Measurements from ENCODE around the gene CLTCL1. TPM values are rescaled to one million over a fixed set of nuclear protein-coding genes. Genes with fewer than 3 reads are reported as not detected.
A peak's percentile ranks its signal among the peaks of the same experiment; 100 is the strongest.

The CLTCL1 gene
- total RNA-seq, 1 experiment from 2014 or later, result 7.1 TPM

- no peak for ATAC-seq
Observed at GRCh38 chr22:19292458-19293230, 1.1 kb upstream of the CLTCL1 start.

GRCh38 chr22:19291218-19291579, 320 bp downstream of the CLTCL1 start:
- Histone ChIP-seq H3K4me3 (replicated peaks in 1 of 2; ENCODE audit: low read depth in 1 of 2, low read length in 2 of 2) (peak overlapping the region; percentile 62 to 75), H3K4me2 (ENCODE audit: low read length) (peak overlapping the region; percentile 89), H3K27me3 (ENCODE audit: insufficient read depth, low read length) (no peaks in the 10 kb centered on the region), H3K9ac (ENCODE audit: low read length) (peak overlapping the region; percentile 65), H4K20me1 (ENCODE audit: insufficient read depth) (no peaks in the 10 kb centered on the region), H3K9me2 (ENCODE audit: insufficient read depth) (no peaks in the 10 kb centered on the region), H3K4me1 (ENCODE audit: control insufficient read depth in 1 of 2, insufficient read depth in 2 of 2, low read length in 2 of 2) (peaks cover 9 to 18% of the 10 kb centered on the region in 2 experiments), H3K27ac (ENCODE audit: low read depth, low read length) (peak overlapping the region; percentile 63; the same call in 1 of the 2 replicates), H3K9me3 (ENCODE audit: control insufficient read depth in 1 of 2, insufficient read depth in 1 of 2, low read depth in 1 of 2, low read length in 2 of 2) (no peaks in the 10 kb centered on the region), H3K36me3 (ENCODE audit: control insufficient read depth in 1 of 2, insufficient read depth in 2 of 2, low read length in 2 of 2) (no peaks in the 10 kb centered on the region), H2AFZ (ENCODE audit: low read depth, low read length, poor library complexity, severe bottlenecking) (no peak overlapping the region), H3K79me2 (ENCODE audit: insufficient read depth, low read length) (no peaks in the 10 kb centered on the region)
- intact Hi-C loops (cut with micrococcal nuclease), result loop anchor here (10.0 kb wide), 1 partner anchor 424 kb away; the partner anchor contains the start of gene SEPTIN5
- CTCF ChIA-PET, result interaction anchor here (1.1 kb wide), 1 partner anchor 9 kb away, joined by 9 read pairs; no protein-coding TSS in a partner anchor
- BruUV-seq (replicated peaks), result no TSS peak
- DNase-seq (ENCODE audit: low read depth, low spot score) (no peak), ATAC-seq (peak; percentile 75)
- RAD21 ChIA-PET (ENCODE audit: low non-redundant PET in 1 of 2, low total read pairs in 2 of 2, uncharacterized antibody in 2 of 2, unreplicated experiment in 2 of 2), result interaction anchor here (0.6 to 0.7 kb wide), 2 partner anchors 111 to 112 kb away, joined by 3 to 5 read pairs; partner anchors contain the start of gene SLC25A1 (in 1 of the 2)
- TF ChIP-seq ZNF274 (IDR thresholded peaks at IDR 0.05; ENCODE audit: low read depth, low read length) (no peak), CBX3 (IDR thresholded peaks at IDR 0.05; ENCODE audit: low read depth) (no peak), ELF1 (IDR thresholded peaks at IDR 0.05; ENCODE audit: borderline replicate concordance, low read depth) (no peak), JUND (IDR thresholded peaks at IDR 0.05) (no peak), EGR1 (IDR thresholded peaks at IDR 0.05; ENCODE audit: low read depth) (no peak), RAD21 (IDR thresholded peaks at IDR 0.05; ENCODE audit: low read depth) (no peak), SRF (IDR thresholded peaks at IDR 0.05; ENCODE audit: low read depth) (no peak), ATF3 (IDR thresholded peaks at IDR 0.05) (no peak), YY1 (IDR thresholded peaks at IDR 0.05; ENCODE audit: extremely low read depth, insufficient replicate concordance, low read depth, low read length) (no peak)
- TF ChIP-seq, protein P1, sequence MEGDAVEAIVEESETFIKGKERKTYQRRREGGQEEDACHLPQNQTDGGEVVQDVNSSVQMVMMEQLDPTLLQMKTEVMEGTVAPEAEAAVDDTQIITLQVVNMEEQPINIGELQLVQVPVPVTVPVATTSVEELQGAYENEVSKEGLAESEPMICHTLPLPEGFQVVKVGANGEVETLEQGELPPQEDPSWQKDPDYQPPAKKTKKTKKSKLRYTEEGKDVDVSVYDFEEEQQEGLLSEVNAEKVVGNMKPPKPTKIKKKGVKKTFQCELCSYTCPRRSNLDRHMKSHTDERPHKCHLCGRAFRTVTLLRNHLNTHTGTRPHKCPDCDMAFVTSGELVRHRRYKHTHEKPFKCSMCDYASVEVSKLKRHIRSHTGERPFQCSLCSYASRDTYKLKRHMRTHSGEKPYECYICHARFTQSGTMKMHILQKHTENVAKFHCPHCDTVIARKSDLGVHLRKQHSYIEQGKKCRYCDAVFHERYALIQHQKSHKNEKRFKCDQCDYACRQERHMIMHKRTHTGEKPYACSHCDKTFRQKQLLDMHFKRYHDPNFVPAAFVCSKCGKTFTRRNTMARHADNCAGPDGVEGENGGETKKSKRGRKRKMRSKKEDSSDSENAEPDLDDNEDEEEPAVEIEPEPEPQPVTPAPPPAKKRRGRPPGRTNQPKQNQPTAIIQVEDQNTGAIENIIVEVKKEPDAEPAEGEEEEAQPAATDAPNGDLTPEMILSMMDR (IDR thresholded peaks at IDR 0.05 in 2 of 3, conservative IDR thresholded peaks at IDR 0.05 in 1 of 3; ENCODE audit: borderline replicate concordance in 1 of 3, insufficient read depth in 1 of 3, low read depth in 2 of 3, low read length in 2 of 3), result no peak
- POLR2A ChIA-PET, result interaction anchor here (0.7 to 1.2 kb wide), 5 partner anchors 9 to 113 kb away, joined by 3 to 6 read pairs (median 3); partner anchors contain the start of gene SLC25A1

More at GRCh38 chr22:19292458-19293230, 1.1 kb upstream of the CLTCL1 start:
- POLR2A ChIA-PET, result no interaction called here
- BruUV-seq (replicated peaks), result no TSS peak
- Histone ChIP-seq H3K27me3 (ENCODE audit: insufficient read depth, low read length) (no peaks in the 10 kb centered on the region), H3K79me2 (ENCODE audit: insufficient read depth, low read length) (no peaks in the 10 kb centered on the region), H3K9ac (ENCODE audit: low read length) (peak overlapping the region; percentile 59), H3K4me3 (replicated peaks in 1 of 2; ENCODE audit: low read depth in 1 of 2, low read length in 2 of 2) (peak overlapping the region; percentile 65 to 75), H3K36me3 (ENCODE audit: control insufficient read depth in 1 of 2, insufficient read depth in 2 of 2, low read length in 2 of 2) (no peaks in the 10 kb centered on the region), H3K9me3 (ENCODE audit: control insufficient read depth in 1 of 2, insufficient read depth in 1 of 2, low read depth in 1 of 2, low read length in 2 of 2) (no peaks in the 10 kb centered on the region), H3K4me2 (ENCODE audit: low read length) (peak overlapping the region; percentile 94), H3K4me1 (ENCODE audit: control insufficient read depth in 1 of 2, insufficient read depth in 2 of 2, low read length in 2 of 2) (peaks cover 9 to 25% of the 10 kb centered on the region in 2 experiments), H2AFZ (ENCODE audit: low read depth, low read length, poor library complexity, severe bottlenecking) (peak overlapping the region; percentile 82), H3K9me2 (ENCODE audit: insufficient read depth) (no peaks in the 10 kb centered on the region), H3K27ac (ENCODE audit: low read depth, low read length) (peak overlapping the region; percentile 48; the same call in 1 of the 2 replicates), H4K20me1 (ENCODE audit: insufficient read depth) (no peaks in the 10 kb centered on the region)
- intact Hi-C loops (cut with micrococcal nuclease), result loop anchor here (10.0 kb wide), 1 partner anchor 422 kb away; the partner anchor contains the start of gene SEPTIN5
- CTCF ChIA-PET, result no interaction called here
- RAD21 ChIA-PET (ENCODE audit: low non-redundant PET in 1 of 2, low total read pairs in 2 of 2, uncharacterized antibody in 2 of 2, unreplicated experiment in 2 of 2), result no interaction called here
- TF ChIP-seq, protein P2, sequence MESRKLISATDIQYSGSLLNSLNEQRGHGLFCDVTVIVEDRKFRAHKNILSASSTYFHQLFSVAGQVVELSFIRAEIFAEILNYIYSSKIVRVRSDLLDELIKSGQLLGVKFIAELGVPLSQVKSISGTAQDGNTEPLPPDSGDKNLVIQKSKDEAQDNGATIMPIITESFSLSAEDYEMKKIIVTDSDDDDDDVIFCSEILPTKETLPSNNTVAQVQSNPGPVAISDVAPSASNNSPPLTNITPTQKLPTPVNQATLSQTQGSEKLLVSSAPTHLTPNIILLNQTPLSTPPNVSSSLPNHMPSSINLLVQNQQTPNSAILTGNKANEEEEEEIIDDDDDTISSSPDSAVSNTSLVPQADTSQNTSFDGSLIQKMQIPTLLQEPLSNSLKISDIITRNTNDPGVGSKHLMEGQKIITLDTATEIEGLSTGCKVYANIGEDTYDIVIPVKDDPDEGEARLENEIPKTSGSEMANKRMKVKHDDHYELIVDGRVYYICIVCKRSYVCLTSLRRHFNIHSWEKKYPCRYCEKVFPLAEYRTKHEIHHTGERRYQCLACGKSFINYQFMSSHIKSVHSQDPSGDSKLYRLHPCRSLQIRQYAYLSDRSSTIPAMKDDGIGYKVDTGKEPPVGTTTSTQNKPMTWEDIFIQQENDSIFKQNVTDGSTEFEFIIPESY (IDR thresholded peaks at IDR 0.05; ENCODE audit: extremely low read depth, insufficient replicate concordance, low read length), result no peak
- TF ChIP-seq CEBPB (IDR thresholded peaks at IDR 0.05; ENCODE audit: low read depth) (no peak), SIN3A (IDR thresholded peaks at IDR 0.05; ENCODE audit: low read depth) (no peak)
- DNase-seq (ENCODE audit: low read depth, low spot score), result no peak
